HEK293T (cell line): ENCODE results near the gene HPCAL4.

Experiments used
- CTCF ChIA-PET: fragments of 350-600 bp; formaldehyde crosslinking; extraction: SDS; loops from one replicate; lab custom pipeline; 2021; ENCODE audit warnings: antibody characterized with exemption, inconsistent platforms; lab: Yijun Ruan, JAX
- POLR2A ChIA-PET: fragments of 350-600 bp; formaldehyde crosslinking; extraction: SDS; loops from one replicate; lab custom pipeline; 2020; ENCODE audit warnings: antibody characterized with exemption, inconsistent platforms; lab: Yijun Ruan, JAX
- DNase-seq: peaks from one replicate; pipeline ENCODE4 v3.0.0; 2012; ENCODE audit warnings: mixed read lengths; ENCODE audit errors: extremely low spot score
- ARNT ChIP-seq: fragments of 450-650 bp; IDR thresholded peaks from 2 replicates; pipeline ENCODE4 v1.6.1; 2017; ENCODE audit warnings: mild to moderate bottlenecking
- BHLHE40 ChIP-seq: fragments of 450-650 bp; IDR thresholded peaks from 2 replicates; pipeline ENCODE4 v1.6.1; 2016; ENCODE audit warnings: mild to moderate bottlenecking, moderate library complexity, borderline replicate concordance
- CTBP1 ChIP-seq: fragments of 450-650 bp; IDR thresholded peaks from 2 replicates; pipeline ENCODE4 v1.6.1; 2016; ENCODE audit warnings: borderline replicate concordance
- ELF4 ChIP-seq: fragments of 450-650 bp; IDR thresholded peaks from 2 replicates; pipeline ENCODE4 v1.6.1; 2017; ENCODE audit warnings: antibody characterized with exemption
- FOXA1 ChIP-seq: fragments of 450-650 bp; IDR thresholded peaks from 2 replicates; pipeline ENCODE4 v1.6.1; 2016; ENCODE audit warnings: mild to moderate bottlenecking
- FOXK2 ChIP-seq: fragments of 450-650 bp; IDR thresholded peaks from 2 replicates; pipeline ENCODE4 v1.6.1; 2016; ENCODE audit warnings: mild to moderate bottlenecking
- FOXM1 ChIP-seq: fragments of 450-650 bp; IDR thresholded peaks from 2 replicates; pipeline ENCODE4 v1.6.1; 2017; ENCODE audit warnings: mild to moderate bottlenecking, borderline replicate concordance
- HDGF ChIP-seq: fragments of 450-650 bp; IDR thresholded peaks from 2 replicates; pipeline ENCODE4 v1.6.1; 2017; ENCODE audit warnings: antibody characterized with exemption, borderline replicate concordance
- L3MBTL2 ChIP-seq: fragments of 450-650 bp; conservative IDR thresholded peaks from 2 replicates; pipeline ENCODE4 v1.6.1; 2016; ENCODE audit warnings: mild to moderate bottlenecking
- LEF1 ChIP-seq: fragments of 450-650 bp; IDR thresholded peaks from 2 replicates; pipeline ENCODE4 v1.6.1; 2017; ENCODE audit warnings: mild to moderate bottlenecking, borderline replicate concordance
- NFRKB ChIP-seq: fragments of 450-650 bp; IDR thresholded peaks from 2 replicates; pipeline ENCODE4 v1.6.1; 2016; ENCODE audit warnings: mild to moderate bottlenecking, moderate library complexity
- PKNOX1 ChIP-seq: fragments of 450-650 bp; IDR thresholded peaks from 2 replicates; pipeline ENCODE4 v1.6.1; 2016
- SP1 ChIP-seq: fragments of 450-650 bp; IDR thresholded peaks from 2 replicates; pipeline ENCODE4 v1.6.1; 2017
- SUZ12 ChIP-seq: fragments of 450-650 bp; IDR thresholded peaks from 2 replicates; pipeline ENCODE4 v1.6.1; 2016; ENCODE audit warnings: mild to moderate bottlenecking
- TARDBP ChIP-seq: fragments of 450-650 bp; IDR thresholded peaks from 2 replicates; pipeline ENCODE4 v1.6.1; 2016
- ZNF384 ChIP-seq: fragments of 450-650 bp; IDR thresholded peaks from 2 replicates; pipeline ENCODE4 v1.6.1; 2016

Gene HPCAL4

DNA sequence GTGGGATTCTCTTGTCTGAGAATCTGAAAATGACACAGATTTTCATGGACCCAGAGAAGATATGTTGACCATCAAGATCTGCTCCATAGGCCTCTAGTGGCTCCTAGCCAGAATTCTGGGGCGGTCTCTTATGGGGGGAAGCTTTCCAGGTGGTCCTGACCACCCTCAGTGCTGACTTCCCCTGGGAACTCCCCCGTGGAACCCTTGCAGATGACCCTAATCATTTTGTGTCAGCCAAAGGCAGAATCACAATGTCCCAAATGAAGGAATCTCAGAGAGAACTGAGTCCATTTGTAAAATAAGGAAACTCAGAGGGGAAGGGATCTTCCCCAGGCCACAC is 55.4 kb downstream of the HPCAL4 start:
- ChIA-PET POLR2A (no interaction called here), CTCF (interaction anchor here (1.0 kb wide), 1 partner anchor 22 kb away, joined by 4 read pairs; no protein-coding TSS in a partner anchor)
- DNase-seq, result no peak
- no peak for TF ChIP-seq LEF1
- TF ChIP-seq ZNF384, result no peak
- no peak for TF ChIP-seq NFRKB
- no peak for TF ChIP-seq CTBP1
- no peak for TF ChIP-seq ELF4
- TF ChIP-seq TARDBP, result no peak
- no peak for TF ChIP-seq PKNOX1
- no peak for TF ChIP-seq L3MBTL2

GRCh38 chr1:39635205-39635870 is 55.9 kb downstream of the HPCAL4 start:
- no peak for DNase-seq
- TF ChIP-seq PKNOX1, result no peak
- TF ChIP-seq CTBP1, result no peak
- TF ChIP-seq HDGF, result no peak
- POLR2A ChIA-PET, result no interaction called here
- CTCF ChIA-PET, result interaction anchor here (0.7 to 1.0 kb wide), 2 partner anchors 23 to 27 kb away, joined by 3 to 4 read pairs; no protein-coding TSS in a partner anchor

GRCh38 chr1:39633422-39633821 is 57.8 kb downstream of the HPCAL4 start:
- no peak for TF ChIP-seq SP1
- TF ChIP-seq FOXA1, result no peak
- TF ChIP-seq NFRKB, result no peak
- no peak for TF ChIP-seq PKNOX1
- no peak for TF ChIP-seq ARNT
- no peak for TF ChIP-seq TARDBP
- CTCF ChIA-PET, result interaction anchor here (0.9 to 1.7 kb wide), 2 partner anchors 23 to 27 kb away, joined by 3 to 4 read pairs; no protein-coding TSS in a partner anchor
- no peak for DNase-seq
- POLR2A ChIA-PET, result no interaction called here

- DNase-seq, result no peak
- CTCF ChIA-PET, result interaction anchor here (0.9 to 1.7 kb wide), 3 partner anchors 14 to 26 kb away, joined by 3 to 4 read pairs (median 3); no protein-coding TSS in a partner anchor
- TF ChIP-seq NFRKB, result no peak
- no peak for TF ChIP-seq FOXA1
- no peak for TF ChIP-seq SUZ12
- no peak for TF ChIP-seq ARNT
- no peak for TF ChIP-seq BHLHE40
- TF ChIP-seq FOXM1, result no peak
- TF ChIP-seq FOXK2, result no peak
- no peak for TF ChIP-seq PKNOX1
- no peak for TF ChIP-seq HDGF
- TF ChIP-seq SP1, result no peak
- TF ChIP-seq LEF1, result no peak
- no peak for TF ChIP-seq TARDBP
- no peak for TF ChIP-seq ELF4
- TF ChIP-seq L3MBTL2, result no peak
- POLR2A ChIA-PET, result no interaction called here
Observed at GRCh38 chr1:39632682-39633417, 58.4 kb downstream of the HPCAL4 start.

- TF ChIP-seq NFRKB (no peak), TARDBP (no peak), HDGF (no peak), ZNF384 (no peak), ELF4 (no peak)
- CTCF ChIA-PET, result interaction anchor here (1.0 to 1.7 kb wide), 2 partner anchors 15 to 26 kb away, joined by 3 to 4 read pairs; no protein-coding TSS in a partner anchor
- no peak for DNase-seq
Observed at GRCh38 chr1:39632323-39632681, 58.9 kb downstream of the HPCAL4 start.

DNA sequence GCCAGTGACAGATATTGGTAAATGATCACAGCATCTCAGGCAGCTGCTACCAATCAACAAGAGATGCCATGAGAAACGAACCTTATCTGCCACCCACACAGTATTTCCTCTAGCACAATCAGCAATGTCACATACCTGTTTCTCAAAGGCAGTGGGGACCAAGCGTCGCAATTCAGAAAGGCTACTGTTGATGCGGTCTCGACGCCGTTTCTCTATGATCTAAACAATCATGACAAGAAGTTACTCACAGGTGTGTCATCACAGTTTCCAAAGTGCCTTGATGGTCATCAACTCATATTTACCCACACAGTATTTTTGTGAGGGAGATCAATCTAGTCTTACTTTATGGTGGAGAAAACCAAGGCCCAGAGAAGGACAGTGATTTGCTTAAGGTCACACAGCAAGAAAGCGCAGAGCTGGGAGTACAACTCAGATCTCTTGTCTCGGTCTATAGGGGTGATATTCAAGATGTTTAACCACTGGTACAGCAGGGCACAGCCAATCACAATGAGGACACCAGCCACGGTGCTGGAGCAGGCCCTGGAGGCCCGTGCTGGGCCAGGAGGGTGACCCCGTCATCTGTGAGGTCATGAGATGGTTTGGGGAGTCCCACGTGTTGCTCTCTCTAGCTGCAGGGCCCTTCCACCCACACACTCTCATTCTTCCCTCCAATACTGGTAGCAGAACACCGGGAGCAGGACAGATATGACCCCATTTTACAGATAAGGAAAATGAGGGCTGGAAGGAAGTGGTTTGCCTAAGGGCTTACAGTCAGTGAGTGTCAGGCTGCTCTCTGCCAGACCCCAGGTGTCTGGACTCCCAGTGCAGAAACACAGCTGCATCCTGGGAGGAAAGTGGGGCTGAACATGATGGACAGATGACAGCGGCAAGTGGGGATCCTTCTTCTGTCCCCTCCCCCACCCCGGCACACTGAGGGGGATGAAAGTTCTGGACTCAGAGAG is 59.6 kb downstream of the HPCAL4 start:
- no peak for DNase-seq
- CTCF ChIA-PET, result interaction anchor here (1.0 to 1.7 kb wide), 2 partner anchors 16 to 25 kb away, joined by 3 to 4 read pairs; no protein-coding TSS in a partner anchor
- no peak for TF ChIP-seq FOXM1
- no peak for TF ChIP-seq PKNOX1
- no peak for TF ChIP-seq ELF4
- no peak for TF ChIP-seq ZNF384
- TF ChIP-seq CTBP1, result no peak
- TF ChIP-seq L3MBTL2, result no peak
- no peak for TF ChIP-seq BHLHE40
- no peak for TF ChIP-seq FOXK2
- TF ChIP-seq TARDBP, result no peak
- no peak for TF ChIP-seq NFRKB
- no peak for TF ChIP-seq SP1
- no peak for TF ChIP-seq LEF1
- no peak for TF ChIP-seq SUZ12
- no peak for TF ChIP-seq FOXA1
- TF ChIP-seq HDGF, result no peak
- POLR2A ChIA-PET, result no interaction called here

More at GRCh38 chr1:39632323-39632681, 58.9 kb downstream of the HPCAL4 start:
- POLR2A ChIA-PET, result no interaction called here
